Liver (tissue), 9 donors: ENCODE data around the gene C15orf62. TPM values are rescaled to one million over a fixed set of nuclear protein-coding genes. Genes with fewer than 3 reads are reported as not detected.
A peak's percentile ranks its signal among the peaks of the same experiment; 100 is the strongest.

Source experiments
- DNase-seq: peaks from one replicate; pipeline ENCODE4 v3.0.0-alpha.2; 2017; ENCODE audit warnings: low spot score
- H3K27ac ChIP-seq, 2 donors: one replicate each; pipeline ENCODE4 v1.7.0; 2013; ENCODE audit warnings: inconsistent platforms in 2 of 2, low read length in 2 of 2, control low read depth in 1 of 2, low read depth in 1 of 2, mild to moderate bottlenecking in 1 of 2
- H3K27me3 ChIP-seq, 4 donors: one replicate each; pipeline versions ENCODE4 v1.6.1 to v1.7.0; 2013; ENCODE audit warnings: low read length in 3 of 4, inconsistent platforms in 1 of 4, mild to moderate bottlenecking in 1 of 4, moderate library complexity in 1 of 4; ENCODE audit not compliant: control insufficient read depth in 4 of 4, insufficient read depth in 4 of 4
- H3K36me3 ChIP-seq, 4 donors: one replicate each; pipeline versions ENCODE4 v1.6.1 to v1.7.0; 2013; ENCODE audit warnings: low read length in 3 of 4, mild to moderate bottlenecking in 3 of 4, low read depth in 1 of 4, moderate library complexity in 1 of 4; ENCODE audit not compliant: control insufficient read depth in 4 of 4, insufficient read depth in 3 of 4
- H3K4me1 ChIP-seq, 4 donors: one replicate each; pipeline versions ENCODE4 v1.6.1 to v1.7.0; 2013; ENCODE audit warnings: low read length in 3 of 4, mild to moderate bottlenecking in 3 of 4, moderate library complexity in 1 of 4; ENCODE audit not compliant: control insufficient read depth in 4 of 4, insufficient read depth in 4 of 4
- H3K4me3 ChIP-seq, 3 donors: one replicate each; pipeline versions ENCODE4 v1.6.1 to v1.7.0; 2013; ENCODE audit warnings: low read length in 3 of 3, control low read depth in 1 of 3, low read depth in 1 of 3, mild to moderate bottlenecking in 1 of 3
- H3K9ac ChIP-seq, 2 donors: one replicate each; pipeline ENCODE4 v1.7.0; 2013; ENCODE audit warnings: low read length in 2 of 2, mild to moderate bottlenecking in 2 of 2, moderate library complexity in 2 of 2, control low read depth in 1 of 2, low read depth in 1 of 2
- H3K9me3 ChIP-seq, 4 donors: one replicate each; pipeline versions ENCODE4 v1.6.1 to v1.7.0; 2013; ENCODE audit warnings: low read length in 3 of 4; ENCODE audit not compliant: control insufficient read depth in 4 of 4
- ATF3 ChIP-seq: IDR thresholded peaks from 2 replicates; pipeline ENCODE4 v1.6.1; 2016; ENCODE audit warnings: antibody characterized with exemption
- CTCF ChIP-seq: fragments of 150-350 bp; IDR thresholded peaks from 2 replicates; pipeline ENCODE4 v1.5.1; 2017; ENCODE audit warnings: improper control_type of control experiment, low read depth, low read length; ENCODE audit not compliant: missing input control
- EGR1 ChIP-seq, 2 donors: IDR thresholded peaks; 2 replicates each; pipeline ENCODE4 v1.6.1; 2016 to 2018; ENCODE audit warnings: antibody characterized with exemption in 2 of 2, low read depth in 2 of 2
- FOXA1 ChIP-seq: IDR thresholded peaks from 2 replicates; pipeline ENCODE4 v1.6.1; 2016; ENCODE audit warnings: antibody characterized with exemption
- FOXA2 ChIP-seq: IDR thresholded peaks from 2 replicates; pipeline ENCODE4 v1.6.1; 2016; ENCODE audit warnings: antibody characterized with exemption
- GABPA ChIP-seq, 2 donors: IDR thresholded peaks in 1 of 2; conservative IDR thresholded peaks in 1 of 2; 2 replicates each; pipeline ENCODE4 v1.6.1; 2016; ENCODE audit warnings: antibody characterized with exemption in 2 of 2, mild to moderate bottlenecking in 1 of 2, moderate library complexity in 1 of 2
- HNF4A ChIP-seq, 2 donors: conservative IDR thresholded peaks; 2 replicates each; pipeline ENCODE4 v1.6.1; 2016; ENCODE audit warnings: antibody characterized with exemption in 2 of 2, mild to moderate bottlenecking in 2 of 2
- HNF4G ChIP-seq: IDR thresholded peaks from 2 replicates; pipeline ENCODE4 v1.6.1; 2016; ENCODE audit warnings: antibody characterized with exemption
- MAX ChIP-seq: IDR thresholded peaks from 2 replicates; pipeline ENCODE4 v1.6.1; 2016; ENCODE audit warnings: antibody characterized with exemption
- RAD21 ChIP-seq, 2 donors: IDR thresholded peaks; 2 replicates each; pipeline ENCODE4 v1.6.1; 2016; ENCODE audit warnings: antibody characterized with exemption in 2 of 2, mild to moderate bottlenecking in 2 of 2
- REST ChIP-seq: IDR thresholded peaks from 2 replicates; pipeline ENCODE4 v1.6.1; 2016; ENCODE audit warnings: antibody characterized with exemption, mild to moderate bottlenecking
- RXRA ChIP-seq, 2 donors: IDR thresholded peaks; 2 replicates each; pipeline ENCODE4 v1.6.1; 2017 to 2018; ENCODE audit warnings: antibody characterized with exemption in 2 of 2, mild to moderate bottlenecking in 1 of 2
- SP1 ChIP-seq: IDR thresholded peaks from 2 replicates; pipeline ENCODE4 v1.6.1; 2018; ENCODE audit warnings: antibody characterized with exemption, mild to moderate bottlenecking
- YY1 ChIP-seq: IDR thresholded peaks from 2 replicates; pipeline ENCODE4 v1.6.1; 2016; ENCODE audit warnings: antibody characterized with exemption, mild to moderate bottlenecking
- ZBTB33 ChIP-seq: IDR thresholded peaks from 2 replicates; pipeline ENCODE4 v1.6.1; 2016; ENCODE audit warnings: antibody characterized with exemption
- WGBS: extraction: QIAGEN DNeasy Blood & Tissue Kit; methylation state at CpG from one replicate; pipeline ENCODE4 v1.1.7; 2013; 5-methylcytosine and 5-hydroxymethylcytosine counted together
- polyA plus RNA-seq, 2 donors: library from polyadenylated mRNA; stranded (reverse) in 1 of 2; unstranded in 1 of 2; fragments of 200-250 nt in 1 of 2; fragments of >200 nt in 1 of 2; fragmentation: Nextera tagmentation in 1 of 2; extraction: Ambion mirVana in 1 of 2; gene quantifications; one replicate each; pipeline versions ENCODE4 v1.2.1 to v1.2.3, GENCODE V29; 2013 to 2015
- total RNA-seq, 2 donors: library from RNA; depleted of rRNA; stranded (reverse); fragments of >200 nt; gene quantifications; one replicate each; pipeline ENCODE4 v1.2.3, GENCODE V29; 2014
- donor health status: healthy.
- donor health status: healthy.
- donor health status: healthy.
- donor health status: healthy.
- donor health status: healthy.

Gene C15orf62
- total and polyA plus RNA-seq, 4 donors = 0.19 to 0.92 (median 0.59) TPM

- TF ChIP-seq CTCF (no peak), RAD21 (IDR thresholded peaks at IDR 0.05) (no peak), GABPA (IDR thresholded peaks at IDR 0.05 in 1 of 2, conservative IDR thresholded peaks at IDR 0.05 in 1 of 2) (no peak), HNF4G (no peak), YY1 (no peak), MAX (no peak), RXRA (IDR thresholded peaks at IDR 0.05) (no peak), HNF4A (conservative IDR thresholded peaks at IDR 0.05) (no peak), FOXA1 (no peak), REST (no peak), ZBTB33 (no peak)
- Histone ChIP-seq H3K4me3 (peak overlapping the region; percentile 76 to 91 (median 77)), H3K4me1 (peaks cover 6 to 49% (median 39%) of the 10 kb centered on the region in 4 donors), H3K9me3 (no peaks in the 10 kb centered on the region), H3K27me3 (no peaks in the 10 kb centered on the region), H3K27ac (no peak overlapping the region), H3K9ac (peak overlapping the region in 1 of 2 donors; percentile 51), H3K36me3 (peaks cover 3 to 13% (median 11%) of the 10 kb centered on the region in 4 donors)
- WGBS = 33% methylated on average over 19 of the region's 19 CpGs
- DNase-seq = no peak
These were observed 38.2 kb downstream of the C15orf62 start for GRCh38 chr15:40807888-40808461.

GRCh38 chr15:40808861-40809450 lies 39.2 kb downstream of the C15orf62 start:
- Histone ChIP-seq H3K27me3 (no peaks in the 10 kb centered on the region), H3K9ac (no peak overlapping the region), H3K4me3 (no peak overlapping the region), H3K36me3 (peaks cover 6 to 19% (median 18%) of the 10 kb centered on the region in 4 donors), H3K9me3 (no peaks in the 10 kb centered on the region), H3K27ac (no peak overlapping the region), H3K4me1 (peaks cover 1 to 39% (median 29%) of the 10 kb centered on the region in 4 donors)
- 54% methylated on average over 8 of the region's 8 CpGs for WGBS
- no peak for DNase-seq
- TF ChIP-seq EGR1 (IDR thresholded peaks at IDR 0.05; ENCODE audit: low read depth in 2 of 2) (no peak), SP1 (no peak), GABPA (IDR thresholded peaks at IDR 0.05 in 1 of 2, conservative IDR thresholded peaks at IDR 0.05 in 1 of 2) (no peak), ATF3 (no peak), HNF4A (conservative IDR thresholded peaks at IDR 0.05) (no peak), FOXA2 (no peak), HNF4G (no peak), CTCF (no peak), REST (no peak)
